GM21717 (cell line): ENCODE measurements around the gene RNF123.
A peak's percentile ranks its signal among the peaks of the same experiment; 100 is the strongest.
"Not testable (repeated sequence)": the region's sequence is repeated elsewhere in the genome, so short reads cannot be mapped to it uniquely, and the experiment has no call there.

Source experiments
- ATAC-seq: cut with Tn5 transposase; IDR thresholded peaks from one replicate; pipeline ENCODE4 v1.9.1; 2021; ENCODE audit warnings: mild to moderate bottlenecking, moderate library complexity; ENCODE audit not compliant: unreplicated experiment

Gene RNF123

DNA sequence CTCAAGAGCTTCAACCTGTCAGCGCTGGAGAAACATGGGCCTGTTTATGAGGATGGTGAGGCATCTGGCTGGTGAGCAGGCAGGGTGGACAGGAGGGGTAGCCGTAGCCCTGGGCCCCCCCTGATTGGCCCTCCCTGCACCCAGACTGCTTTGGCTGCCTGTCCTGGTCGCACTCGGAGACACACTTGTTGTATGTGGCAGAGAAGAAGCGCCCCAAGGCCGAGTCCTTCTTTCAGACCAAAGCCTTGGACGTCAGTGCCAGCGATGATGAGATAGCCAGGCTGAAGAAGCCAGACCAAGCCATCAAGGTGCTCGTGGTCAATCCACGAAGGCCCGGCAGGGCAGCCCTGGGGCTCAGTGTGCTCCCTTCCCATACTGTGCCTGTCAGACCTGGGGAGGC, 13.4 kb upstream of the RNF123 start:
- ATAC-seq, result no peak

DNA sequence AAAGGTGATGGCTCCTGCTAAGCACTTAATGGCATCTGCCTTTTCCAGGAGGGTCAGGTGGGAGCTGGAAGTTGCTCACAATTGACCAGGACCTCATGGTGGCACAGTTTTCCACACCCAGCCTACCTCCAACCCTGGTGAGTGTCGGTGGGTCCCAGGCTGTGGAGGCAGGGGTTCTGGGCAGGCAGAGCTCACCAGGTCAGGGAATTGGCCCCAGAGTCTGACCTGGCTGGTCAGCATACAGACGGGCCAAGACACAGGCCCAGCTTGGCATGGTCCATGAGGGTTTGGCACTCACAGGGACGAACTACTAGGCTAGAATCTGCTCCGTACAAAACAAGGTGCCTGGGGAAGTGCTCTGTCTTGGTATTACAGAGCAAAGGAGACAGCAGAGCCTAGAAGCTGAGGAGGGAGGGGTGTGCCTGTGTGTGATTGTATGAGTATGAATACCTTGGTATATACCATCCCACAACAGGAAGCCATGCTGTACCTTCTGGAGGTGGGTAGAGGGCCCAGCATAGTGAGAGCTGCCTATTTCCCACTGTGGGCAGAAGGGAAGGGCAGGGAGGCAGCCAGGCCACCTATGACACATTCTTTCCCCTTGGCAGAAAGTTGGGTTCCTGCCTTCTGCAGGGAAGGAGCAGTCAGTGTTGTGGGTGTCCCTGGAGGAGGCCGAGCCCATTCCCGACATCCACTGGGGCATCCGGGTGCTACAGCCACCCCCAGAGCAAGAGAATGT, 8.7 kb upstream of the RNF123 start:
- no peak for ATAC-seq

DNA sequence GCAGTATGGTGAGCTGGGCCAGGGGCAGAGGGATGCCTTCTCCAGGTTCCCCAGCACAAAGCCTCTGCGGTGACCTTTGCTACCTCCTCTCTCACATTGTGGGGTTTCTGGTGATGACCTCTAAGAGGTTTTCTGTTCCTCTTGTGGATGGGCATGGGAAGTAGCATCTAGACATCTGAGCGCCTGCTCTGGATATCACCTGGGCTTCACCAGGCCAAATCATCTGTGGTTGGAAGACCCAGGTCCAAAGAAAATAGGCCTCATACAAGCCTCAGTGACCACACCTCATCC, 8.2 kb upstream of the RNF123 start:
- no peak for ATAC-seq

DNA sequence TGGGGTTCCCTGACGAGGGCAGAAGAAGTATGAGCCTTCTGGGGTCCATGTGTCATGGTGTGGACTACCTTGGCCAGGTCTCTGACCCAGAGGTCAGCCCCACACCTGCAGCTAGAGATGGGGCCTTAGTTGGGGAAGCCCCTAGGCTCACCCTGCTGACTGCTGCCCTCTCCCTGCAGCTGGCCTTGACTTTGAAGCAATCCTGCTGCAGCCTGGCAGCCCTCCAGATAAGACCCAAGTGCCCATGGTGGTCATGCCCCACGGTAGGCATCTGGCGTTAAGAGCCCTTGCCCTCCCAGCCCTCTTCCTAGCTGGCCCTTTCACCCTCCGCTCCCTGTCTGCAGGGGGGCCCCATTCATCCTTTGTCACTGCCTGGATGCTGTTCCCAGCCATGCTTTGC, 7.8 kb upstream of the RNF123 start:
- ATAC-seq, result no peak

- ATAC-seq, result no peak
Observed at GRCh38 chr3:49683162-49683561, 6.2 kb upstream of the RNF123 start.

GRCh38 chr3:49684453-49684852, 4.9 kb upstream of the RNF123 start:
- ATAC-seq, result not testable (repeated sequence)

GRCh38 chr3:49685103-49685502, 4.3 kb upstream of the RNF123 start:
- ATAC-seq, result not testable (repeated sequence)

- not testable (repeated sequence) for ATAC-seq
Observed at GRCh38 chr3:49685846-49686245, 3.5 kb upstream of the RNF123 start.

DNA sequence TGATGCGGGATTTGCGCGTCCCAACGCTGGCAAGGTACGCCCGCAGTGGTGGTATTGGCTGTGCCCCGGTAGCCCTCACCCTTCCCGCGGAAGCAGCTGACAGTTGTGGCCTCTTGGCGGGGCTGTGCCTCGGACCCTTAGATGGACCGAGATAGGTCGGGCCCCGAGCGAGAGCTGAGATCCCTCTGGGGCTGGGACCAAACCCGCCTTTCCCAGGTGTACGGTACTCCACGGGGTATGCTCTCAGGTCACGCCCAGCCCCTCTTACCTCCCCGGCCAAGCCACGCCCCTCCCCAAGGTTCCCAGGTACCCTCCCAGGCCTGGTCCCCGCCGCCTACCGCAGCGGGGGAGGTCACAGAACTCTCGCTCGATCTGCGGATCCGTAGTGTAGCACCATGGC, 3.0 kb upstream of the RNF123 start:
- ATAC-seq, result not testable (repeated sequence)

GRCh38 chr3:49686769-49687423, 2.5 kb upstream of the RNF123 start:
- not testable (repeated sequence) for ATAC-seq

- not testable (repeated sequence) for ATAC-seq
Observed at GRCh38 chr3:49687424-49687795, 1.9 kb upstream of the RNF123 start.

GRCh38 chr3:49688338-49689045, 865 bp upstream of the RNF123 start:
- peak; percentile 3 for ATAC-seq

- ATAC-seq, result not testable (repeated sequence)
Observed at GRCh38 chr3:49689908-49690624, 709 bp downstream of the RNF123 start.

- ATAC-seq, result not testable (repeated sequence)
Observed at GRCh38 chr3:49690856-49691255, 1.5 kb downstream of the RNF123 start.

- ATAC-seq, result not testable (repeated sequence)
Observed at GRCh38 chr3:49691481-49691880, 2.1 kb downstream of the RNF123 start.

DNA sequence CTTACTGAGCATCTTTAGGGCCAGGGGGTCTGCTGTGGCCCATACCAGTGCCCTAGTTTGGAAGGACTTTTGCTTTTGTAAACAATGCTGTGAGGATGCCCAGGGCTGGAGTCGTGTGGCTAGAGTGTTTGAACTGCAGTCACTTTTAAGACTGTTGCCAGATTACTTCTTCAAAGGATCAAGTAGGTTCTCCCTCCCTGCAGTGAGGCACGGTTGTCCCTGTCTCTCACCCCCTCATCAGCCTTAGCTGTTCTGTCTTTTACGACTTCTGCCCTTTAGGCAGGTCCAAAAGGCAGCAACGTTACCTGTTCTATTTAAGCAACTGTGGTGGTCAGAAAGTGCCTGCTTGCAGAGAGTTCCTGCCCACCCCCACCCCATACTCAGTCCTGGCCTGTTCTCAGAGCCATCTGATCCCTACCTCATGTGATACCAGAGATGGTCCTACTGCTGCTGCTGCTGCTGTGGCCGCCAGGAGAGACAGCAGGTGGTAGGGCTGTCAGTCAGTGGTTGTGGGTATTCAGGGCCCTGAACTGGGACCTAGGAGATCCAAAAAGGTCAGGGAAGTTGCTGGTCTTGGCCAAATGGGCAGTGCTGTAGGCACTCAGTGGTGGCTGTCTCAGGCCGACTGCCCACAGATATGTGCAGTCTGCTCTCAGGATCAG, 5.2 kb downstream of the RNF123 start:
- ATAC-seq, result not testable (repeated sequence)

- ATAC-seq, result not testable (repeated sequence)
Observed at GRCh38 chr3:49695350-49696015, 6.1 kb downstream of the RNF123 start.

DNA sequence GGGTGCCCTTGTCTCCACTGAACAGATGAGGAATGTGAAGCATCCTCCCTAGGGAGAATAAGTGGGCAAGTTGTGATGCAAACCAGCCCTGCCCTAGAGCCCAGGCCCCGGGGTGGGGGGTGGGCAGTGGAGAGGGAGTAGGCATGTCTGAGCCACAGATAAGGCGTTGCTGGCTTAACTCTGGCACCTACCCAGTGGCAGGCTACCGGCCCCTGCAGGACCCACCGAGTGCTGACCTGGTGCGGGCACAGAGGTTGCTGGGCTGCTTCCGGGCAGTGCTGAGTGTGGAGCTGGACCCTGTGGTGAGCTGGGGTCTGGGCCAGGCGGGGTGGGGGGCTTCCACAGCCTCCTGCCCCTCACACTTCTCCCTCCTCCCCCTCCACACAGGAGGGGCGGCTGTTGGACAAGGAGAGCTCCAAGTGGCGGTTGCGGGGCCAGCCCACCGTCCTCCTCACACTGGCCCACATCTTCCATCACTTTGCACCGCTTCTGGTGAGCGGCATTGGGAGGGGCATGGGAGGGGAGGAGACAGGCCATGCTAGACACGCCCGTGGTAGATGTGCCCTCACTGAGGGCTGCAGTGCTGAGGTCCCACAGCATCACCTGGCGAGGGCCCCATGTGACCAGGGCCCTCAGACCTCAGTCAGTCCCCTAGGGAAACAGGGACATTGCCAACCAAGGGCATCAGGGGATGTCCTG, 10.1 kb downstream of the RNF123 start:
- ATAC-seq, result no peak

DNA sequence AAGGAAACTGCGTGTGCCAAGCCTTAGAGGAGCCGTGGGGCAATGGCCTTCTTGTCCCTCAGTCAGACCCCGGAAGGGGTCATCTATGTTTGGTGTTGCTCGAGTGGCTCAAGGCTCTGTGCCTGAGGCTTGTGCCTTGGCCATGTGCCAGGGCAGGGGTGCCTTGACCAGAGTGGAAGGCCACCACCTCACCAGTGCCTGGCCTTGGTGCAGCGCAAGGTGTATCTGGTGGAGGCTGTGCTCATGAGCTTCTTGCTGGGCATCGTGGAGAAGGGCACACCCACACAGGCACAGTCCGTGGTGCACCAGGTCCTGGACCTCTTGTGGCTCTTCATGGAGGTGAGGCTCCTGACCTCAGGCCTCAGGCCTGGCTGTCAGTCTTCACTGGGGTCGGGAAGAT, 10.7 kb downstream of the RNF123 start:
- no peak for ATAC-seq
